IMR-90 (cell line): Measurements from ENCODE around the gene FADS2. TPM values are rescaled to one million over a fixed set of nuclear protein-coding genes. Genes with fewer than 3 reads are reported as not detected.

Source experiments
- ATAC-seq: fragments of 200-7000 bp; cut with Tn5 transposase; 2 replicates; pipeline ENCODE4 v1.9.1; 2020; ENCODE audit warnings: low read depth, mild to moderate bottlenecking, moderate library complexity
- BruUV-seq: library from RNA; stranded (reverse); fragments of 400-500 nt; replicated peaks from 2 replicates; lab custom pipeline; 2021; lab: Mats Ljungman, UMichigan
- CTCF ChIA-PET: fragments of 300-600 bp; formaldehyde crosslinking; extraction: SDS; loops from one replicate; lab custom pipeline; 2021; ENCODE audit warnings: antibody characterized with exemption; lab: Yijun Ruan, JAX
- POLR2A ChIA-PET: fragments of 300-600 bp; sonication (Branson Sonifier 250); formaldehyde crosslinking; loops from one replicate; lab custom pipeline; 2022; ENCODE audit warnings: antibody characterized with exemption; ENCODE audit not compliant: unreplicated experiment; lab: Charles Lee
- DNase-seq: peaks from one replicate; pipeline ENCODE4 v3.0.0; 2013
- H2AFZ ChIP-seq: replicated peaks from 2 replicates; pipeline ENCODE3; 2013; ENCODE audit warnings: low read length, mild to moderate bottlenecking; ENCODE audit not compliant: poor library complexity
- H2AK5ac ChIP-seq: 2 replicates; pipeline ENCODE4 v1.6.1; 2013; ENCODE audit warnings: low read depth, low read length, inconsistent platforms
- H2AK9ac ChIP-seq: replicated peaks from 2 replicates; pipeline ENCODE3; 2013; ENCODE audit warnings: mild to moderate bottlenecking, low read depth, low read length, moderate library complexity; ENCODE audit not compliant: poor library complexity
- H2BK120ac ChIP-seq: 2 replicates; pipeline ENCODE4 v1.6.1; 2013; ENCODE audit warnings: low read depth, low read length, inconsistent platforms
- H2BK15ac ChIP-seq: 3 replicates; pipeline ENCODE4 v1.6.1; 2013; ENCODE audit warnings: low read depth, low read length, inconsistent platforms
- H2BK20ac ChIP-seq: 2 replicates; pipeline ENCODE4 v1.6.1; 2013; ENCODE audit warnings: low read depth, mild to moderate bottlenecking, inconsistent platforms, low read length, moderate library complexity
- H2BK5ac ChIP-seq: 2 replicates; pipeline ENCODE4 v1.6.1; 2013; ENCODE audit warnings: mild to moderate bottlenecking, low read depth, low read length, inconsistent platforms; ENCODE audit not compliant: poor library complexity, severe bottlenecking
- H3K14ac ChIP-seq: replicated peaks from 2 replicates; pipeline ENCODE4 v1.6.1; 2013; ENCODE audit warnings: low read depth, low read length, inconsistent platforms
- H3K18ac ChIP-seq: 2 replicates; pipeline ENCODE4 v1.6.1; 2013; ENCODE audit warnings: low read depth, low read length, control low read depth
- H3K23ac ChIP-seq: 2 replicates; pipeline ENCODE4 v1.6.1; 2013; ENCODE audit warnings: low read depth, low read length, inconsistent platforms
- H3K27ac ChIP-seq: 2 replicates; pipeline ENCODE4 v1.5.1; 2013; ENCODE audit warnings: mild to moderate bottlenecking, control low read depth, low read length; ENCODE audit not compliant: insufficient read depth
- H3K27me3 ChIP-seq: 2 replicates; pipeline ENCODE4 v1.6.1; 2013; ENCODE audit warnings: low read length; ENCODE audit not compliant: control insufficient read depth, insufficient read depth
- H3K36me3 ChIP-seq: 2 replicates; pipeline ENCODE4 v1.6.1; 2013; ENCODE audit warnings: low read length, mixed read lengths; ENCODE audit not compliant: control insufficient read depth, insufficient read depth
- H3K4ac ChIP-seq: 2 replicates; pipeline ENCODE4 v1.6.1; 2013; ENCODE audit warnings: low read depth, low read length, inconsistent platforms
- H3K4me1 ChIP-seq: 2 replicates; pipeline ENCODE4 v1.6.1; 2013; ENCODE audit warnings: low read length, mixed read lengths; ENCODE audit not compliant: control insufficient read depth, insufficient read depth
- H3K4me2 ChIP-seq: 2 replicates; pipeline ENCODE4 v1.6.1; 2013; ENCODE audit warnings: low read depth, mild to moderate bottlenecking, control low read depth, low read length, moderate library complexity
- H3K4me3 ChIP-seq: 2 replicates; pipeline ENCODE4 v1.5.1; 2013; ENCODE audit warnings: low read depth, mild to moderate bottlenecking, control low read depth, low read length, moderate library complexity; ENCODE audit not compliant: insufficient read depth
- H3K56ac ChIP-seq: 2 replicates; pipeline ENCODE4 v1.6.1; 2013; ENCODE audit warnings: low read length, inconsistent platforms; ENCODE audit not compliant: insufficient read depth; ENCODE audit errors: extremely low read depth
- H3K79me1 ChIP-seq, 2 experiments: 2 replicates each; pipeline ENCODE4 v1.6.1; 2013; ENCODE audit warnings: low read length in 2 of 2, inconsistent platforms in 1 of 2, low read depth in 1 of 2
- H3K9ac ChIP-seq: 2 replicates; pipeline ENCODE4 v1.6.1; 2013; ENCODE audit warnings: low read depth, low read length, control low read depth
- H3K9me1 ChIP-seq: 2 replicates; pipeline ENCODE4 v1.6.1; 2013; ENCODE audit warnings: low read length, inconsistent platforms; ENCODE audit not compliant: insufficient read depth
- H3K9me3 ChIP-seq: 2 replicates; pipeline ENCODE4 v1.6.1; 2013; ENCODE audit warnings: low read length; ENCODE audit not compliant: control insufficient read depth, insufficient read depth
- H4K20me1 ChIP-seq: 2 replicates; pipeline ENCODE4 v1.6.1; 2013; ENCODE audit warnings: low read length, inconsistent platforms; ENCODE audit not compliant: insufficient read depth
- H4K5ac ChIP-seq: 2 replicates; pipeline ENCODE4 v1.6.1; 2013; ENCODE audit warnings: mild to moderate bottlenecking, low read depth, low read length, control low read depth
- H4K8ac ChIP-seq, 2 experiments: 2 replicates each; pipeline ENCODE4 v1.6.1; 2013; ENCODE audit warnings: low read depth in 2 of 2, low read length in 2 of 2, control low read depth in 1 of 2, inconsistent platforms in 1 of 2
- H4K91ac ChIP-seq: 2 replicates; pipeline ENCODE4 v1.6.1; 2013; ENCODE audit warnings: low read depth, low read length, inconsistent platforms; ENCODE audit not compliant: insufficient read depth
- FOS ChIP-seq: fragments of 150-350 bp; IDR thresholded peaks from 2 replicates; pipeline ENCODE4 v1.6.1; 2016; ENCODE audit warnings: low read depth, low read length
- MXI1 ChIP-seq: IDR thresholded peaks from 2 replicates; pipeline ENCODE4 v1.6.1; 2012; ENCODE audit warnings: low read depth, mild to moderate bottlenecking, low read length, moderate library complexity, borderline replicate concordance
- RAD21 ChIP-seq: IDR thresholded peaks from 2 replicates; pipeline ENCODE4 v1.6.1; 2012; ENCODE audit warnings: low read length, improper control_type of control experiment
- RCOR1 ChIP-seq: IDR thresholded peaks from 2 replicates; pipeline ENCODE4 v1.6.1; 2012; ENCODE audit warnings: mild to moderate bottlenecking, low read length, improper control_type of control experiment; ENCODE audit not compliant: insufficient replicate concordance
- RFX5 ChIP-seq: IDR thresholded peaks from 2 replicates; pipeline ENCODE4 v1.8.0; 2012; ENCODE audit warnings: low read depth, mild to moderate bottlenecking, low read length, moderate library complexity
- USF2 ChIP-seq: fragments of 150-350 bp; IDR thresholded peaks from 2 replicates; pipeline ENCODE4 v1.6.1; 2017; ENCODE audit warnings: mild to moderate bottlenecking, antibody characterized with exemption, low read length, low read depth
- WGBS, 2 experiments: methylation state at CpG; one replicate each; pipeline versions ENCODE4 v1.1.5 to v1.1.7; 2013; ENCODE audit warnings: missing lambda C conversion rate in 2 of 2; ENCODE audit not compliant: insufficient read length in 1 of 2; ENCODE audit errors: extremely low coverage in 2 of 2; 5-methylcytosine and 5-hydroxymethylcytosine counted together
- dilution Hi-C: fragments of 300-500 bp; cut with HindIII; formaldehyde crosslinking; loops from one replicate; pipeline ENCODE4 v1.14.3; 2018; ENCODE audit warnings: low sequenced_read_pairs; ENCODE audit not compliant: unreplicated experiment
- in situ Hi-C: fragments of 300-500 bp; cut with MboI; formaldehyde crosslinking; loops from 3 replicates; pipeline ENCODE4 v1.14.3; 2019; ENCODE audit warnings: low sequenced_read_pairs, inconsistent platforms, mixed read lengths
- intact Hi-C: fragments of 100-400 bp; cut with micrococcal nuclease; formaldehyde crosslinking; loops from 2 replicates; pipeline ENCODE4 v1.10.0; 2022
- polyA plus RNA-seq, 3 experiments: library from polyadenylated mRNA; depleted of rRNA; stranded (reverse); fragments of >200 nt; gene quantifications; 2 replicates each; pipeline ENCODE4 v1.2.3, GENCODE V29; 2012; ENCODE audit warnings: low replicate concordance in 1 of 3
- total RNA-seq: library from RNA; depleted of rRNA; stranded (reverse); fragments of >200 nt; gene quantifications from 2 replicates; pipeline ENCODE4 v1.2.3, GENCODE V29; 2012
- TF ChIP-seq, protein P1 (sequence below): fragments of 150-350 bp; IDR thresholded peaks from 2 replicates; pipeline ENCODE4 v1.6.1; 2016; ENCODE audit warnings: low read depth, mild to moderate bottlenecking, low read length, moderate library complexity, borderline replicate concordance

The FADS2 gene
- total and polyA plus RNA-seq, 2 of the 4 experiments (the other 2 are of a cell fraction): 33.3 to 88.4 TPM

- WGBS, 2 experiments: 100% methylated on average over 4 of the region's 16 CpGs; no CpG with 5 or more reads in 1 of the 2 experiments
- CTCF ChIA-PET: no interaction called here
Observed at GRCh38 chr11:61844909-61845565, 16.9 kb downstream of the FADS2 start.

More at GRCh38 chr11:61844909-61845565, 16.9 kb downstream of the FADS2 start:
- no peak overlapping the region for H4K8ac ChIP-seq
- no TSS peak for BruUV-seq
- no peak overlapping the region for H3K56ac ChIP-seq
- H2AFZ ChIP-seq: no peak overlapping the region
- no peak overlapping the region for H4K91ac ChIP-seq
- H4K20me1 ChIP-seq: 0 out of 2 replicates have a peak, but pooled peaks cover 5% of the 10 kb centered on the region
- no peak overlapping the region for H3K27ac ChIP-seq
- no peak overlapping the region for H2BK15ac ChIP-seq
- no peak overlapping the region for H3K4me2 ChIP-seq
- in situ Hi-C loops (no loop called here), intact Hi-C loops (no loop called here), dilution Hi-C loops (no loop called here)
- DNase-seq (no peak), ATAC-seq (no peak)
- H4K5ac ChIP-seq: no peak overlapping the region
- H2AK5ac ChIP-seq: no peak overlapping the region
- no peaks in the 10 kb centered on the region for H3K27me3 ChIP-seq
- H3K36me3 ChIP-seq: peaks cover 56% of the 10 kb centered on the region
- H3K4me3 ChIP-seq: no peak overlapping the region
- no peak overlapping the region for H3K14ac ChIP-seq
- H3K18ac ChIP-seq: no peak overlapping the region
- H3K4ac ChIP-seq: no peak overlapping the region
- no peak for TF ChIP-seq USF2
- TF ChIP-seq RCOR1: no peak
- no peak for TF ChIP-seq RAD21
- TF ChIP-seq MXI1: no peak
- no peak for TF ChIP-seq FOS
- TF ChIP-seq, protein P1, sequence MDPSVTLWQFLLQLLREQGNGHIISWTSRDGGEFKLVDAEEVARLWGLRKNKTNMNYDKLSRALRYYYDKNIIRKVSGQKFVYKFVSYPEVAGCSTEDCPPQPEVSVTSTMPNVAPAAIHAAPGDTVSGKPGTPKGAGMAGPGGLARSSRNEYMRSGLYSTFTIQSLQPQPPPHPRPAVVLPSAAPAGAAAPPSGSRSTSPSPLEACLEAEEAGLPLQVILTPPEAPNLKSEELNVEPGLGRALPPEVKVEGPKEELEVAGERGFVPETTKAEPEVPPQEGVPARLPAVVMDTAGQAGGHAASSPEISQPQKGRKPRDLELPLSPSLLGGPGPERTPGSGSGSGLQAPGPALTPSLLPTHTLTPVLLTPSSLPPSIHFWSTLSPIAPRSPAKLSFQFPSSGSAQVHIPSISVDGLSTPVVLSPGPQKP: no peak
- no peak for TF ChIP-seq RFX5
- H3K9me1 ChIP-seq: peaks cover 9% of the 10 kb centered on the region; the same call in 1 of the 2 replicates
- no peaks in the 10 kb centered on the region for H3K9me3 ChIP-seq
- no peak overlapping the region for H2AK9ac ChIP-seq
- no peak overlapping the region for H2BK20ac ChIP-seq
- H3K4me1 ChIP-seq: no peaks in the 10 kb centered on the region
- H3K23ac ChIP-seq: no peak overlapping the region
- POLR2A ChIA-PET: interaction anchor here (0.6 kb wide), 1 partner anchor 1772 kb away, joined by 3 read pairs; no protein-coding TSS in a partner anchor
- H3K79me1 ChIP-seq: no peaks in the 10 kb centered on the region
- no peak overlapping the region for H2BK120ac ChIP-seq
- no peak overlapping the region for H2BK5ac ChIP-seq
- H3K9ac ChIP-seq: no peak overlapping the region
